ENCODE data around the gene SNX9.
"Not testable (repeated sequence)": the region's sequence is repeated elsewhere in the genome, so short reads cannot be mapped to it uniquely, and the experiment has no call there.

Gene SNX9

DNA sequence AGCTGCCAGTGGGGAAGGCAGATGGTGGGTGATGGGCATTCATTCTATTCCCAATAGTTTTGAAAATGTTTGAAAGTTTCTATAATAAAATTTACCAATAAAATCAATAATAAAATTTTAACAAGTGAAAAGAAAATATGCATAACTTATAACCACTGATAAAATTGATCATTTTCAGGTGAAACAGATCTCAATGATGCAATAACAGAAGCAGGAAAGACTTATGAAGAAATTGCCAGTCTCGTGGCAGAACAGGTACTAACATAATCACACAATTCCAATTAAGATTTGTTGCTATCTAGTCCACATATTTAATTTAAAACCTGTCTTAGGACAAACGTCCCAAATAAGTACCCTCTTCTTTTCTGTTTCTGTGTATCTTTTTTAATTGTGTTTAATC, 112.7 kb downstream of the SNX9 start:
- DNase-seq: no peak

DNA sequence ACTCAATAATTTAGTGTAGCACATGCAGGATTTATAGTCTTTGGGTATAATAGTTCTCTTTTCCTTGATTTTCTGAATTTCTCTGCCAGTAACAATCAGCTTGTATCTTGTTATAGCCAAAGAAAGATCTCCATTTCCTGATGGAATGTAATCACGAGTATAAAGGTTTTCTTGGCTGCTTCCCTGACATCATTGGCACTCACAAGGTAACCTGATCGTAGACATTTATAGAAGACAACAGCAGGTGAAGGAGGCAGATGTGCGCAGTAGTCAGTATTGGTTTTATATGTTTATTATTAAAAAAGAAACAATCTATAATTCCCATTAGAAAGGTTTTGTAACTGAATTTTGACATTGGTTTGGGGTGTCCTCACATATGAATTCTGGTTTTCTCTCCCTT, 114.3 kb downstream of the SNX9 start:
- no peak for DNase-seq

- DNase-seq: no peak
Measured at GRCh38 chr6:157937916-157938315, 114.9 kb downstream of the SNX9 start.

DNA sequence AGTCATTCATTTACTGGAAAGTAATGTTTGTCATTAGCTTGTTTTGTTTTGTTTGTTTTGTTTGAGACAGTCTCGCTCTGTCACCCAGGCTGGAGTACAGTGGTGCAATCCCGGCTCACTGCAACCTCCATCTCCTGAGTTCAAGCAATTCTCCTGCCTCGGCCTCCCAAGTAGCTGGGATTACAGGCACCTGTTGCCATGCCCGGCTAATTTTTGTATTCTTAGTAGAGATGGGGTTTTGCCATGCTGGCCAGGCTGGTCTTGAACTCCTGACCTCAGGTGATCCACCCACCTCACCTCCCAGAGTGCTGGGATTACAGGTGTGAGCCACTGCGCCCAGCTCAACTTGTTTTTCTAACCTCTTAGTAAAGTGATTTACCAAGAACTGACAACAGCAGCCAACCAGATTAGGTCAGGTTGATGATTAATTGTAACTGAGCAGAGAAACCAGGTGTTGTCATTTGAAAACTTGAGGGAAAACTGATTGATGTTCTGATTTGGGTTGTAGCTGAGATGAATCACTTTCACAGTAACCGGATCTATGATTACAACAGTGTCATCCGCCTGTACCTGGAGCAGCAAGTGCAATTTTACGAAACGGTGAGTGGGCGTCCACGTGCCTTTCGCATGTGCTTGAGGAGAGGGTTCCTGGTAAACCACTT, 117.5 kb downstream of the SNX9 start:
- peak; percentile 64 to 70 for DNase-seq

GRCh38 chr6:157941101-157941863, 118.2 kb downstream of the SNX9 start:
- no peak for DNase-seq

- no peak for DNase-seq
Measured at GRCh38 chr6:157942351-157942750, 119.3 kb downstream of the SNX9 start.

GRCh38 chr6:157943249-157943963, 120.4 kb downstream of the SNX9 start:
- no peak for DNase-seq

- DNase-seq: no peak
Measured at GRCh38 chr6:157943964-157944283, 120.9 kb downstream of the SNX9 start.

DNA sequence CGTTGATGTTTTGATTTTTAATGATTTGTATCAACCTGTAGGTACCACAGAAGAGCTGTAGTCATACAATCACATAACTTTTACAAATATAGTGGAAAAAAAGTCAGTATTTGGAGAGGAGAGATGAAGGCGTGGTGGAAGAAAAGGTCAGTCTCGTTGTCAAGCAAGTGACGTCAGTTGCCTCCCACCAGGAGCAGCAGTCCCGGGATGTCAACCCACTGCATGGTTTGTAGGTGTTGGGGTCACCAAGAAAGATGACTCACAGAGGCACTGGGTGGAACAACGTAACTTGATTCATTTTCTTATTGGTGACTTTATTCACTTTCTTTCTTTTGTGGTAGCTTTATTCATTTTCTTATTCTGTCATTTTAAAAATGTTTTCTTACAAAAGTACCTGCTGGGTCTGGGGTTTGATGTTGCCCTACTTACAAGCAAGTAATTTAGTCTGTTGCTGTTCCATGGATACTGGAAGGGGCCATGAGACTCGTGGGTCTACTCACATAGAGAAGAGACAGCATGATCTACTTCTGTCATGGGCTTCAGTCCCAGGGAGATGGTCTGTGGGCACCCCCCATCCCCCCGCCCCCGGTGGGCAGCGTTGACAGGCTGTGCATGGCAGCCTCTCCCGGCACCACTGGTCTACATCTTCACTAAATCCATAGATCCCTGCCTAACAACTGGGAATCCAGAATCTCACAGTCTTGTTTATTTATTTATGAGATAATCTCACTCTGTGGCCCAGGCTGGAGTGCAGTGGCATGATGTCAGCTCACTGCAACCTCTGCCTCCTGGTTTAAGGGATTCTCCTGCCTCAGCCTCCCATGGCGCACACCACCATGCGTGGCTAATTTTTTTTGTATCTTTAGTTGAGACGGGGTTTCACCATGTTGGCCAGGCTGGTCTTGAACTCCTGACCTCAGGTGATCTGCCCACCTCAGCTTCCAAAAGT, 122.2 kb downstream of the SNX9 start:
- DNase-seq: peak; percentile 51 to 53

GRCh38 chr6:157946053-157946617, 123.1 kb downstream of the SNX9 start:
- DNase-seq: no peak

DNA sequence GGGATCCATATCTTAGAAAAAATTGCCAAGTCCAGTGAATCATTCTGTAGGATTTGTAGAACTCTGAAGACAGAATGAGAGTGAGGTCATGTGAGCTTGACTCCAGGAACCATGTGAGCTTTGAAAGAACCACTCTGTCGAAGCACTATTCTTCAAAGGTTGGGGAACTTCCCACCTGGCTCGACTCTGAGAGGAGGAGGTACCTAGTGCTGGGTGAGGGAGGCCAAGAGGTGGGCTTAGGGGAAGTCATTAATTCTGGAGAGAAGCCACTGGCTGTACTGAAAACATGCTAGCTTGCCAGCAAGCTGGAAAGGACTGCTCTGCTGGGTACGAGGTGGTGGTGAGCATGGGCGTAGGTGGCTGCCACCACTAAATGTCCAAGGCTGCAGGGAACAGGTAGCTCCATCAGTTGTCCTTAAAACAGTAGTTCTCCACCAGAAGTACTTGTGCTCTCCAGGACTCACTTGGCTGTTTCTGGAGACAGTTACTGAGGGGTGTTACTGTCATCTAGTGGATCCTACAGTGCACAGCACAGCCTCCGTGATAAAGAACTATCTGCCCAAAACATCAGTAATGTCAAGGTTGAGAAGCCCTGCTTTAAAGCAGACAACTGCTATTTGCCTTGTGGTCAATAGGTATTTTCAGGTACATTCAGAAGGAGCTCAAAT, 124.0 kb downstream of the SNX9 start:
- no peak for DNase-seq

GRCh38 chr6:157950899-157951298, 127.9 kb downstream of the SNX9 start:
- DNase-seq: not testable (repeated sequence)

DNA sequence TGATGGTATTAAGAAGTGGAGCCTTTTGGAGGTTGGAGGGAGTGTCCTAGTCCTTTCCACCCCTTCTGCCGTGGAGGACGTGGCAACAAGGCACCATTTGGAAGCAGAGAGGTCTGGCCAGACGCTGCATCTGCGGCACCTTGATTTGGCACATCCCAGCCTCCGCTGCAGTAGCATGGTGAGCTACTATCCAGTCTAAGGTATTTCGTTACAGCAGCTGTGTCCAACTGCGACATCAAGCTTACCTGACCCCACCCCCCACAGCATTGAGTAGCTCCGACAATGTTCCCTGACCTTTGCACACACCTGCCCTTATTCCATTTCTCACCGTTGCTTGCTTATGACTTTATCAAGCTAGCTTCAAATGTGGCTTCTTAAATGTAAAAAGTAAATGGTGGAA, 128.8 kb downstream of the SNX9 start:
- no peak for DNase-seq

DNA sequence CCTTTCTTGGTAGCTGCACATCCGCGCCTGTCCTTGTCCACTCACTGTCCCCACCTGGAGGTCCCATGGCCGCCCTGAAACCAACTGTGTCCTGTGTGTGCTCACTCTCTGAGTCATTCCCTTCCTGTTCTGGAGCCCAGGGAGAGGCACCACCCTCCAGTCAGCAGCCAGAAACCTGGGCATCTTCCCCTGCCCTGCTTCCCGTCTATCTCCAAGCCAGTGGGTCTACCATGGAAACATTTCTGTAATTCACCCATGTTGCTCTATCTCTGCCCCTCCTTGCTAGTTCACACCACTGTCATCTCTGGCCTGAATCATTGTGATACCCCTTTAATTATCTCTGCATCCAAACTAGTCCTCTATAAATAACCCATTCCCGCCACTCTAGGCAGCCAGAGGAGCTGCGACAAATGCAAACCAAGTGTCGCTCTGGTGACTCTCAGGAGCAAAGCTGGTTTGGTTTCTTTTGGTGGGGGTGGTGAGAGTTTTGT, 129.9 kb downstream of the SNX9 start:
- DNase-seq: no peak

DNA sequence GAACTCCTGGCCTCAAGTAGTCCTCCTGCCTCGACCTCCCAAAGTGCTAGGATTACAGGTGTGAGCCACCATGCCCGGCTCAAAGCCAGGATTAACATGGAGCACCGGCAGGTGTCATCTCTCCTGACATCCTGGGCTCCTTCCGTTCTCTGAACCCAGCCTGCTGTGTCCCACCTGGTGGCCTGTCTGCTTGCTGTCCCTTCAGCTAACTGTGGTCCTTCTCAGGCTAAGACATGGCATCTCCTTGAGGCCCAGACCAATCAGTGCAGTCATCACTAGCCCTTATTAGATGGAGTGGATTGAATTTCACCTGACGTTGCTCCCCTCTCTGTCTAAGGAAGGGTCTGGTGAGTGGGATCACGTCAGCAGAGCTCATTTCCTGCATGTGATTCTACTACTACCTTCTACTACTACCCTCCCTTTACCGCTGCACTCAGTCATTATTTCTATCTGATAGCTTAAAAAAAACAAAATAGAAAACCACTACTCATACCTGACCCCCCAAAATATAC, 130.6 kb downstream of the SNX9 start:
- DNase-seq: no peak

GRCh38 chr6:157954150-157955117, 131.4 kb downstream of the SNX9 start:
- no peak for DNase-seq

GRCh38 chr6:157955675-157956074, 132.6 kb downstream of the SNX9 start:
- DNase-seq: no peak

GRCh38 chr6:157956171-157956730, 133.2 kb downstream of the SNX9 start:
- DNase-seq: no peak

- peak in 1 of 2 donors; percentile 0 for DNase-seq
Measured at GRCh38 chr6:157959451-157960227, 136.6 kb downstream of the SNX9 start.

All from stimulated activated CD4-positive, alpha-beta T cell treated with anti-CD3 and anti-CD28 coated beads, Interleukin-2, amount 100 ng/mL, for 24 hours (primary cell).